Thyroid gland (tissue), 4 donors: ENCODE data around the gene PCK2.

Source experiments
- POLR2A ChIP-seq, 2 donors: fragments of 450-650 bp; IDR thresholded peaks; one replicate each; pipeline ENCODE4 v1.6.1; 2017; ENCODE audit warnings: antibody characterized with exemption in 2 of 2, mild to moderate bottlenecking in 2 of 2, moderate library complexity in 1 of 2
- TF ChIP-seq, protein P1 (sequence below), 6 experiments: fragments of 200-600 bp in 3 of 6; fragments of 450-650 bp in 3 of 6; sonication (generic) in 3 of 6; IDR thresholded peaks; one replicate each; pipeline ENCODE4 v1.5.1; 2016 to 2019; ENCODE audit warnings: antibody characterized with exemption in 6 of 6, mild to moderate bottlenecking in 2 of 6, inconsistent platforms in 1 of 6, moderate library complexity in 1 of 6

DNA sequence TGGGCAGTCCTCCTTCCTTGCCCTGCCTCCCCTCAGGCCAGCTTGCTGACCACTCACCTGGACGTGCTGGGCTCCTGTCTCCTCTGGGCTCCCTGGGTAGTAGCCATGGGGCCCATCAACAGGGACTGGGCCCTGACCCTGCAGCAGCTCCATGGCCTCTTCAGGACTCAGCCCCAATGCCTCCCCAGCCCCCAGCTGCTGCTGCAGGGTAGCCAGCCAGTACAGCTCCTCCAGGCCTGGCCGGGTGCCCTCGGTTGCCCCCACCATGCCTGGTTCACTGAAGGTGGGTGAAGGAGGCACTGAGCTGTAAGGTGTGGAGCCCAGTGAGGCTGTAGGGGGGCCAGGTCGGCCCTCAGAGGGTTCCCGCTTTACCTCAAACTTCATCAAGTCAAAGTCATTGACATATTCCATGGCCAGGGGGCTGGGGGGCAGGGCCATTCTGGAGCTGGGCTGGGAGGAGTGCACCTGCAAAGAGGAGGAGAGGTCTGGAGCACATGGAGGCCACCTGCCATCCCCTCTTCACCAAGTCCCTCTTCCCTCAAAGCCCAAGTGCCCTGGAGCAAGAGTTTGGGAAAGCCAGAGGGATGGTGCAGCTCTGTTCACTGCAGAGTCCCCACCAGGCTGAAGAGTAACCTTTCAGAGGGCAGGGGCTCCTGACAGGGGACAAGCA lies 11.6 kb upstream of the PCK2 start:
- TF ChIP-seq, protein P1, sequence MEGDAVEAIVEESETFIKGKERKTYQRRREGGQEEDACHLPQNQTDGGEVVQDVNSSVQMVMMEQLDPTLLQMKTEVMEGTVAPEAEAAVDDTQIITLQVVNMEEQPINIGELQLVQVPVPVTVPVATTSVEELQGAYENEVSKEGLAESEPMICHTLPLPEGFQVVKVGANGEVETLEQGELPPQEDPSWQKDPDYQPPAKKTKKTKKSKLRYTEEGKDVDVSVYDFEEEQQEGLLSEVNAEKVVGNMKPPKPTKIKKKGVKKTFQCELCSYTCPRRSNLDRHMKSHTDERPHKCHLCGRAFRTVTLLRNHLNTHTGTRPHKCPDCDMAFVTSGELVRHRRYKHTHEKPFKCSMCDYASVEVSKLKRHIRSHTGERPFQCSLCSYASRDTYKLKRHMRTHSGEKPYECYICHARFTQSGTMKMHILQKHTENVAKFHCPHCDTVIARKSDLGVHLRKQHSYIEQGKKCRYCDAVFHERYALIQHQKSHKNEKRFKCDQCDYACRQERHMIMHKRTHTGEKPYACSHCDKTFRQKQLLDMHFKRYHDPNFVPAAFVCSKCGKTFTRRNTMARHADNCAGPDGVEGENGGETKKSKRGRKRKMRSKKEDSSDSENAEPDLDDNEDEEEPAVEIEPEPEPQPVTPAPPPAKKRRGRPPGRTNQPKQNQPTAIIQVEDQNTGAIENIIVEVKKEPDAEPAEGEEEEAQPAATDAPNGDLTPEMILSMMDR (IDR thresholded peaks at IDR 0.05), result no peak
- TF ChIP-seq POLR2A (IDR thresholded peaks at IDR 0.05), result no peak
